ENCODE data around the gene ZNF678. TPM values are rescaled to one million over a fixed set of nuclear protein-coding genes. Genes with fewer than 3 reads are reported as not detected.

Gene ZNF678
- total RNA-seq, 1 donor: 5.2 TPM

GRCh38 chr1:227561241-227561907, 2.0 kb upstream of the ZNF678 start:
- no peak for TF ChIP-seq CTCF (IDR thresholded peaks at IDR 0.05; ENCODE audit: insufficient read depth, low read depth, low read length)
- no peak for DNase-seq (ENCODE audit: low read depth)
- H3K4me3 ChIP-seq (ENCODE audit: low read depth, low read length): no peak overlapping the region

GRCh38 chr1:227562037-227562436, 1.3 kb upstream of the ZNF678 start:
- TF ChIP-seq CTCF (IDR thresholded peaks at IDR 0.05; ENCODE audit: insufficient read depth, low read depth, low read length): no peak
- DNase-seq (ENCODE audit: low read depth): no peak
- no peak overlapping the region for H3K4me3 ChIP-seq (ENCODE audit: low read depth, low read length)

GRCh38 chr1:227562933-227563323, 428 bp upstream of the ZNF678 start:
- peak overlapping the region; percentile 87 for H3K4me3 ChIP-seq (ENCODE audit: low read depth, low read length)
- no peak for DNase-seq (ENCODE audit: low read depth)
- no peak for TF ChIP-seq CTCF (IDR thresholded peaks at IDR 0.05; ENCODE audit: insufficient read depth, low read depth, low read length)

- H3K4me3 ChIP-seq (ENCODE audit: low read depth, low read length): no peak overlapping the region
Measured at GRCh38 chr1:227567256-227567655, 3.9 kb downstream of the ZNF678 start.

GRCh38 chr1:227568593-227568992, 5.2 kb downstream of the ZNF678 start:
- H3K4me3 ChIP-seq (ENCODE audit: low read depth, low read length): no peak overlapping the region
- no peak for TF ChIP-seq CTCF (IDR thresholded peaks at IDR 0.05; ENCODE audit: insufficient read depth, low read depth, low read length)
- no peak for DNase-seq (ENCODE audit: low read depth)

More at GRCh38 chr1:227567256-227567655, 3.9 kb downstream of the ZNF678 start:
- no peak for TF ChIP-seq CTCF (IDR thresholded peaks at IDR 0.05; ENCODE audit: insufficient read depth, low read depth, low read length)
- no peak for DNase-seq (ENCODE audit: low read depth)

GRCh38 chr1:227572752-227573151, 9.4 kb downstream of the ZNF678 start:
- TF ChIP-seq CTCF (IDR thresholded peaks at IDR 0.05; ENCODE audit: insufficient read depth, low read depth, low read length): no peak
- DNase-seq (ENCODE audit: low read depth): no peak
- H3K4me3 ChIP-seq (ENCODE audit: low read depth, low read length): no peak overlapping the region

- H3K4me3 ChIP-seq (ENCODE audit: low read depth, low read length): no peak overlapping the region
- DNase-seq (ENCODE audit: low read depth): no peak
- TF ChIP-seq CTCF (IDR thresholded peaks at IDR 0.05; ENCODE audit: insufficient read depth, low read depth, low read length): no peak
Measured at GRCh38 chr1:227574926-227575325, 11.6 kb downstream of the ZNF678 start.

Measured in fibroblast of villous mesenchyme (primary cell).